Muscle layer of colon (tissue), 2 donors: ENCODE results near the gene HLF.

Experiments
- H3K27ac ChIP-seq: one replicate; pipeline ENCODE4 v1.7.0; 2013; ENCODE audit warnings: low read depth, mild to moderate bottlenecking, low read length, moderate library complexity
- H3K27me3 ChIP-seq, 2 donors: one replicate each; pipeline ENCODE4 v1.7.0; 2013; ENCODE audit warnings: low read length in 2 of 2, mild to moderate bottlenecking in 2 of 2; ENCODE audit not compliant: insufficient read depth in 2 of 2, control insufficient read depth in 1 of 2
- H3K36me3 ChIP-seq: one replicate; pipeline ENCODE4 v1.7.0; 2013; ENCODE audit warnings: mild to moderate bottlenecking, low read length; ENCODE audit not compliant: insufficient read depth
- H3K4me1 ChIP-seq: one replicate; pipeline ENCODE4 v1.7.0; 2013; ENCODE audit warnings: mild to moderate bottlenecking, low read length; ENCODE audit not compliant: insufficient read depth
- H3K4me3 ChIP-seq, 2 donors: one replicate each; pipeline ENCODE4 v1.7.0; 2013; ENCODE audit warnings: low read length in 2 of 2, low read depth in 1 of 2, mild to moderate bottlenecking in 1 of 2, moderate library complexity in 1 of 2
- H3K9ac ChIP-seq: one replicate; pipeline ENCODE4 v1.7.0; 2013; ENCODE audit warnings: low read length
- H3K9me3 ChIP-seq: one replicate; pipeline ENCODE4 v1.7.0; 2013; ENCODE audit warnings: mild to moderate bottlenecking, low read length
- donor health status: abdominal sarcoma.
- donor health status: Adenocarcinoma of cecum.

Gene HLF

GRCh38 chr17:55236316-55236715 is 28.4 kb upstream of the HLF start:
- Histone ChIP-seq H3K27me3 (no peaks in the 10 kb centered on the region), H3K9ac (no peak overlapping the region), H3K27ac (no peak overlapping the region), H3K4me1 (peaks cover 6% of the 10 kb centered on the region), H3K36me3 (no peaks in the 10 kb centered on the region), H3K4me3 (no peak overlapping the region), H3K9me3 (no peaks in the 10 kb centered on the region)

- Histone ChIP-seq H3K27ac (no peak overlapping the region), H3K36me3 (no peaks in the 10 kb centered on the region), H3K4me3 (no peak overlapping the region), H3K9me3 (no peaks in the 10 kb centered on the region), H3K4me1 (peaks cover 6% of the 10 kb centered on the region), H3K9ac (no peak overlapping the region), H3K27me3 (no peaks in the 10 kb centered on the region)
Observed at GRCh38 chr17:55237268-55237667, 27.5 kb upstream of the HLF start.

DNA sequence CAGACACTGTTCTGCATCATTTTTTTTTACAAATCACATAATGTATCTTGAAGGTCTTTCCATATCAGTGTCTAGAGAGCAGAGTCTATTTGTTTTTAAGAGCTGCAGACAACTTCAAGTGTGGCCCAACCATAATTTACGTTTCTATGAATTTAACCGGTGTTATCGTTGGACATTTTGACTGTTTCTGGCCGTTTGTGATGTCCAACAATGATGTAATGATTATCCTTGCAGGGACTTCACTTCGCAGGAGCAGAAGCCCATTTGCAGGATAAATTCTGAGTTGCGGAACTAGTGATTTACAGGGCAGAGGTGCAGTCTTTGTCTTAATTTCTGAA is 26.9 kb upstream of the HLF start:
- Histone ChIP-seq H3K4me3 (peak overlapping the region; percentile 47 to 71), H3K27ac (peak overlapping the region; percentile 72), H3K36me3 (no peaks in the 10 kb centered on the region), H3K27me3 (no peaks in the 10 kb centered on the region), H3K4me1 (peaks cover 6% of the 10 kb centered on the region), H3K9ac (no peak overlapping the region), H3K9me3 (no peaks in the 10 kb centered on the region)

- H3K4me3 ChIP-seq: peak overlapping the region; percentile 47 to 71
- H3K9me3 ChIP-seq: no peaks in the 10 kb centered on the region
- peak overlapping the region; percentile 72 for H3K27ac ChIP-seq
- H3K9ac ChIP-seq: peak overlapping the region; percentile 28
- no peaks in the 10 kb centered on the region for H3K27me3 ChIP-seq
- no peaks in the 10 kb centered on the region for H3K36me3 ChIP-seq
- peaks cover 6% of the 10 kb centered on the region for H3K4me1 ChIP-seq
Observed at GRCh38 chr17:55238179-55238930, 26.4 kb upstream of the HLF start.

GRCh38 chr17:55238931-55239297 is 25.8 kb upstream of the HLF start:
- Histone ChIP-seq H3K27me3 (no peaks in the 10 kb centered on the region), H3K9me3 (no peaks in the 10 kb centered on the region), H3K36me3 (no peaks in the 10 kb centered on the region), H3K4me1 (peaks cover 6% of the 10 kb centered on the region), H3K4me3 (peak overlapping the region; percentile 47 to 71), H3K27ac (peak overlapping the region; percentile 3), H3K9ac (peak overlapping the region; percentile 28)

GRCh38 chr17:55241097-55241496 is 23.7 kb upstream of the HLF start:
- no peak overlapping the region for H3K4me3 ChIP-seq
- H3K4me1 ChIP-seq: peaks cover 6% of the 10 kb centered on the region
- no peaks in the 10 kb centered on the region for H3K36me3 ChIP-seq
- no peak overlapping the region for H3K27ac ChIP-seq
- no peak overlapping the region for H3K9ac ChIP-seq
- H3K9me3 ChIP-seq: no peaks in the 10 kb centered on the region
- no peaks in the 10 kb centered on the region for H3K27me3 ChIP-seq

GRCh38 chr17:55242476-55242875 is 22.3 kb upstream of the HLF start:
- H3K4me3 ChIP-seq: no peak overlapping the region
- no peaks in the 10 kb centered on the region for H3K36me3 ChIP-seq
- no peak overlapping the region for H3K9ac ChIP-seq
- no peak overlapping the region for H3K27ac ChIP-seq
- peaks cover 6% of the 10 kb centered on the region for H3K4me1 ChIP-seq
- H3K9me3 ChIP-seq: no peaks in the 10 kb centered on the region
- no peaks in the 10 kb centered on the region for H3K27me3 ChIP-seq

- no peaks in the 10 kb centered on the region for H3K36me3 ChIP-seq
Observed at GRCh38 chr17:55245986-55246385, 18.8 kb upstream of the HLF start.

GRCh38 chr17:55246583-55246982 is 18.2 kb upstream of the HLF start:
- H3K36me3 ChIP-seq: no peaks in the 10 kb centered on the region
- no peaks in the 10 kb centered on the region for H3K4me1 ChIP-seq
- no peaks in the 10 kb centered on the region for H3K9me3 ChIP-seq
- H3K27me3 ChIP-seq: no peaks in the 10 kb centered on the region
- no peak overlapping the region for H3K27ac ChIP-seq
- no peak overlapping the region for H3K4me3 ChIP-seq
- no peak overlapping the region for H3K9ac ChIP-seq

More at GRCh38 chr17:55245986-55246385, 18.8 kb upstream of the HLF start:
- H3K4me1 ChIP-seq: no peaks in the 10 kb centered on the region
- no peaks in the 10 kb centered on the region for H3K27me3 ChIP-seq
- no peak overlapping the region for H3K9ac ChIP-seq
- H3K4me3 ChIP-seq: no peak overlapping the region
- no peaks in the 10 kb centered on the region for H3K9me3 ChIP-seq
- no peak overlapping the region for H3K27ac ChIP-seq

- no peaks in the 10 kb centered on the region for H3K36me3 ChIP-seq
- no peaks in the 10 kb centered on the region for H3K9me3 ChIP-seq
- H3K27me3 ChIP-seq: no peaks in the 10 kb centered on the region
- no peaks in the 10 kb centered on the region for H3K4me1 ChIP-seq
- H3K27ac ChIP-seq: no peak overlapping the region
- no peak overlapping the region for H3K9ac ChIP-seq
- no peak overlapping the region for H3K4me3 ChIP-seq
Observed at GRCh38 chr17:55248077-55248476, 16.7 kb upstream of the HLF start.

DNA sequence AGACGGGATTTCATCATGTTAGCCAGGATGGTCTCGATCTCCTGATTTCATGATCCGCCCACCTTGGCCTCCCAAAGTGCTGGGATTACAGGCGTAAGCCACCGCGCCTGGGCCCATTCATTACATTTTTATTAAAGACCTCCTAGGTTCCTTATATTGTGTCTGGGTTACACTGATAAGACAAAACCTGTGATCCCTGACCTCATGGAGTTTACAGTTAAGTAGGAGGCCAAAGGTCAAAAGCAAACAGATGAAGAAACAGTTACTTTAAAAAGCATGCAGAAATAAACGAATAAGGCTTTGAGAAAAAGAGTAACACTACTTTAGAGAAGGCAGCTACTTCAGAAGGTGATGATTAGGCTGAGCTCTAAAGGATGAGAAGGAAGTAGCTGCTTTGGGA is 14.9 kb upstream of the HLF start:
- H3K36me3 ChIP-seq: no peaks in the 10 kb centered on the region
- no peaks in the 10 kb centered on the region for H3K27me3 ChIP-seq
- H3K4me1 ChIP-seq: no peaks in the 10 kb centered on the region
- no peaks in the 10 kb centered on the region for H3K9me3 ChIP-seq
- no peak overlapping the region for H3K4me3 ChIP-seq
- H3K9ac ChIP-seq: no peak overlapping the region
- H3K27ac ChIP-seq: no peak overlapping the region

DNA sequence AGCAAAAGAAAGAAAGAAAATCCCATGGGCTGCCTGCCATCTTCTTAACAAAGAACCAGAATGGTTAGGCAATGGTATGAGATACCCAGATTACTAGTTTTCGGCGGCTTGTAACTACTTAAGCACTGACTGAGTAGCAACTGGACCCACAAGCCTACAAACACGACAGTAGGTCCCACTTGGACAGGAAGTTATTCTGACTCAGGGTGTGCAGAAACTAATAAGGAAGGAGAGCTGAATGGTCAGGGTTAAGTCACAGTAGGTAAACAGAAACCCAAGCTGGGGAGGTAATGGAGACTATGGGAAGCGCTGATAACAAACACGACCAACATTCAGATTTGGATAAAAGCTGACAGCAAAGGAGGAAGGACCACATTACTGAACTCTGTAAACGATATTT is 10.4 kb upstream of the HLF start:
- Histone ChIP-seq H3K9ac (no peak overlapping the region), H3K27me3 (no peaks in the 10 kb centered on the region), H3K4me1 (no peaks in the 10 kb centered on the region), H3K9me3 (no peaks in the 10 kb centered on the region), H3K27ac (no peak overlapping the region), H3K4me3 (no peak overlapping the region), H3K36me3 (no peaks in the 10 kb centered on the region)
